ENCODE measurements around the gene TBC1D4. TPM values are rescaled to one million over a fixed set of nuclear protein-coding genes. Genes with fewer than 3 reads are reported as not detected.

Gene TBC1D4
- total and polyA plus RNA-seq, 9 of the 15 experiments (the other 6 are each of a cell fraction or from before 2014, with no cell fraction given): 2.8 to 12.3 (median 7.0) TPM

DNA sequence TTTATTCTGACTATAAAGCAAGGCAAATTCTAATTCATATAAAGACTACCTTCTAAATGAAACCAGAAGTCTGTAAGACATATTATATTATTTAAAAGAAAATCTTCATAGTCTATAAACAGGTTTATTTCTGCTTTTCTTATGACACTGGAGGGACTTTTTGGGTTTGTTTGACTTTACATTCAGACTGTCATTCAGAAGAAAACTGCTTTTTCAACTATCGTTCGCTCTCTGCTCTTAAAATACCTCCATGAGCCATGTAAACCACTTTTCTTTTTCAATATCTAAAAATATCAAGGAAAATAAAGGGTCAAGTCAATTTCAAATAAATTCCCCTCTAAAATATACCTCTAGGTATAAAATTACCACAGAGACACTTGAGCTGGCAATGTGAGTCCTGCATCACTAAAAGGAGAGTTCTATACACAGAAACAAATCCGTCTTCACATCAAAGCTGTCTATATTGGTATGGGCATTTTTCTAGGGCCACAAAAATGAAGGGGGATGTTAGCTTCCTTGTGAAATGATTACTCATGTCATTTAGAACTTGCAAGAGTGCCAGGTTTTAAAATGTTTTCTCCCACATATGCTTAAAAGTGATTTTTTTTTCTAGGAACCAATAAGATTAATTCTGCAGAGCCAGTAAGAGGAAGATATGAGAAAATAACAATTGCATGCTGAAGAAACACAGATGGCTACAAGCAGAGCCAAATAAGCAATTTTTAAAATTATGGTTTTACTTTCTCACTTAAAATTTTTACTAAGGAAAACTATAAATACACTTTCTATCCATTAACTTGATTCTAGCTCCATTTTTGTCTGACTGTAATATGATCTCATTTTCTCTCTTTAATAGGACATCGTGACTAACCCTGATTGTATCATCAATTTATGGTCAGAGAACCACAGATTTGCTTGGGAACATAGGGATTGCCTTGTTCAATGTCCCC is 181.8 kb downstream of the TBC1D4 start (continued):
- TF ChIP-seq, protein P1, sequence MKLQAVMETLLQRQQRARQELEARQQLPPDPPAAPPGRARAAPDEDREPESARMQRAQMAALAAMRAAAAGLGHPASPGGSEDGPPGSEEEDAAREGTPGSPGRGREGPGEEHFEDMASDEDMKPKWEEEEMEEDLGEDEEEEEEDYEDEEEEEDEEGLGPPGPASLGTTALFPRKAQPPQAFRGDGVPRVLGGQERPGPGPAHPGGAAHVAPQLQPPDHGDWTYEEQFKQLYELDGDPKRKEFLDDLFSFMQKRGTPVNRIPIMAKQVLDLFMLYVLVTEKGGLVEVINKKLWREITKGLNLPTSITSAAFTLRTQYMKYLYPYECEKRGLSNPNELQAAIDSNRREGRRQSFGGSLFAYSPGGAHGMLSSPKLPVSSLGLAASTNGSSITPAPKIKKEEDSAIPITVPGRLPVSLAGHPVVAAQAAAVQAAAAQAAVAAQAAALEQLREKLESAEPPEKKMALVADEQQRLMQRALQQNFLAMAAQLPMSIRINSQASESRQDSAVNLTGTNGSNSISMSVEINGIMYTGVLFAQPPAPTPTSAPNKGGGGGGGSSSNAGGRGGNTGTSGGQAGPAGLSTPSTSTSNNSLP (IDR thresholded peaks at IDR 0.05; ENCODE audit: borderline replicate concordance, low read depth, low read length): no peak
- TF ChIP-seq, protein P2, sequence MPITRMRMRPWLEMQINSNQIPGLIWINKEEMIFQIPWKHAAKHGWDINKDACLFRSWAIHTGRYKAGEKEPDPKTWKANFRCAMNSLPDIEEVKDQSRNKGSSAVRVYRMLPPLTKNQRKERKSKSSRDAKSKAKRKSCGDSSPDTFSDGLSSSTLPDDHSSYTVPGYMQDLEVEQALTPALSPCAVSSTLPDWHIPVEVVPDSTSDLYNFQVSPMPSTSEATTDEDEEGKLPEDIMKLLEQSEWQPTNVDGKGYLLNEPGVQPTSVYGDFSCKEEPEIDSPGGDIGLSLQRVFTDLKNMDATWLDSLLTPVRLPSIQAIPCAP (CRISPR knock-in tag; IDR thresholded peaks at IDR 0.05; ENCODE audit: borderline replicate concordance): no peak

DNA sequence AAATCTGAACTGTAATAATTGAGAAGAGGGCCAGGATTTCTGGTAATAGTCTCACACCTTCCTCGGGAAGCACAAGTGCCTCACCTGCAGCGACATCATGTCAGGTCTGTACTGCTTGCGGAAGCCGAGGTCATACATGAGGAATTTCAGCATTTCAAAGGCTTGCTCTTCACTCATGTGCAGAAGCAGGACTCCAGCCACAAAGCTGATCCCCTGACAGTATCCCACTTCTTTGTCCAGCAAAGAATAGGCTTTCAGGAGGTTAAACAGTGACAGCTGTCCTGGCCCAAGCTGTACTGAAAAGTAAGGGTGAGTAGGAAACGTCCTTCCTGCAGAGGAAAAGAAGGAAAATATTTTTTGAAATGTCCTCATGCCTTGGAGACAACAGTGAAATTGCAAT is 182.7 kb downstream of the TBC1D4 start:
- no TSS peak for BruUV-seq (replicated peaks)
- Histone ChIP-seq H3K36me3 (ENCODE audit: control insufficient read depth, insufficient read depth, low read length) (0 out of 3 replicates have a peak, but pooled peaks cover 4% of the 10 kb centered on the region), H3K9me1 (ENCODE audit: control insufficient read depth, insufficient read depth, low read length) (no peaks in the 10 kb centered on the region), H2AFZ (ENCODE audit: low read depth, low read length) (no peak overlapping the region), H3K9ac (ENCODE audit: insufficient read depth in 1 of 2, low read depth in 2 of 2, low read length in 2 of 2) (no peak overlapping the region), H3K27ac (ENCODE audit: extremely low read depth, low read depth, low read length) (no peak overlapping the region), H4K20me1 (replicated peaks; ENCODE audit: control insufficient read depth, insufficient read depth, low read length) (no peaks in the 10 kb centered on the region; the same call in 1 of the 2 replicates), H3K4me1 (replicated peaks in 1 of 2; ENCODE audit: control insufficient read depth in 2 of 2, insufficient read depth in 2 of 2, low read length in 2 of 2) (no peaks in the 10 kb centered on the region), H3K4me2 (ENCODE audit: insufficient read depth, low read length) (no peak overlapping the region), H3K27me3 (ENCODE audit: control insufficient read depth in 2 of 2, insufficient read depth in 2 of 2, low read length in 2 of 2) (no peaks in the 10 kb centered on the region), H3K79me2 (ENCODE audit: control insufficient read depth, insufficient read depth, low read length) (no peaks in the 10 kb centered on the region), H3K4me3 (no peak overlapping the region), H3K9me3 (replicated peaks; ENCODE audit: control insufficient read depth, insufficient read depth, low read depth, low read length) (no peaks in the 10 kb centered on the region)
- FAIRE-seq (no peak), ATAC-seq (no peak), DNase-seq (ENCODE audit: extremely low read depth in 1 of 4, low spot score in 3 of 4) (no peak)
- ChIA-PET POLR2A (no interaction called here), CTCF (ENCODE audit: low intra/inter-chr PET ratio) (no interaction called here)
- 23% methylated on average over 5 of the region's 5 CpGs for WGBS (ENCODE audit: insufficient coverage, low coverage, missing lambda C conversion rate)
- in situ Hi-C loops (cut with MboI): no loop called here
- intact Hi-C loops (cut with micrococcal nuclease): no loop called here
- no peak for TF ChIP-seq THRAP3 (IDR thresholded peaks at IDR 0.05; ENCODE audit: borderline replicate concordance)
- no peak for TF ChIP-seq HNRNPLL (IDR thresholded peaks at IDR 0.05; ENCODE audit: low read depth, low read length, poor library complexity, severe bottlenecking)
- TF ChIP-seq ZFP30 (CRISPR knock-in tag; IDR thresholded peaks at IDR 0.05; ENCODE audit: borderline replicate concordance): no peak
- TF ChIP-seq ZNF263 (CRISPR knock-in tag; IDR thresholded peaks at IDR 0.05; ENCODE audit: borderline replicate concordance): no peak
- TF ChIP-seq MAFG (tag; conservative IDR thresholded peaks at IDR 0.05): no peak
- TF ChIP-seq, protein P3, sequence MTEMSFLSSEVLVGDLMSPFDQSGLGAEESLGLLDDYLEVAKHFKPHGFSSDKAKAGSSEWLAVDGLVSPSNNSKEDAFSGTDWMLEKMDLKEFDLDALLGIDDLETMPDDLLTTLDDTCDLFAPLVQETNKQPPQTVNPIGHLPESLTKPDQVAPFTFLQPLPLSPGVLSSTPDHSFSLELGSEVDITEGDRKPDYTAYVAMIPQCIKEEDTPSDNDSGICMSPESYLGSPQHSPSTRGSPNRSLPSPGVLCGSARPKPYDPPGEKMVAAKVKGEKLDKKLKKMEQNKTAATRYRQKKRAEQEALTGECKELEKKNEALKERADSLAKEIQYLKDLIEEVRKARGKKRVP (CRISPR knock-in tag; IDR thresholded peaks at IDR 0.05): no peak
- no peak for TF ChIP-seq NFE2L1 (tag; IDR thresholded peaks at IDR 0.05; ENCODE audit: borderline replicate concordance, low read depth)
- TF ChIP-seq PHTF2 (CRISPR knock-in tag; IDR thresholded peaks at IDR 0.05): no peak

Data from K562 (cell line).